ENCODE data around the gene KLHL34.

DNA sequence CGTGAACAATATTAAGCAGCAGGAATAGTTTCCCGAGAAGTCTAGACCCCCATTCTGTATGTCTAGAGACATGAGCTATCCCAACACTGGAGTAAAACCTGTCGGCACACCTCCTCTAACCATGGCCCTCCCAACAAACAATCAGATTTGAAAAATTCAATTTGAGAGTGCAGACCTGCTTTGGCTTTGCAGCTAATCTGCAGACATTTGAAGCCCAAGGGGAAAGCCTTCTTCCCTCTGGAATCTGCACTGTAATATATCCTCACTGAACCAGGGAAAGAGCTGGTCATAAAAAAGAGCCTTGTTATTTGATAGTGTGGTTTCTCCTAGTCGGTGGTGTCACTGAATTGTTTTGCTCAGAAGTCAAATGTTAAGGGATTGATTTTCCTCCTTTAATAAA is 44.6 kb upstream of the KLHL34 start:
- TF ChIP-seq, protein P1, sequence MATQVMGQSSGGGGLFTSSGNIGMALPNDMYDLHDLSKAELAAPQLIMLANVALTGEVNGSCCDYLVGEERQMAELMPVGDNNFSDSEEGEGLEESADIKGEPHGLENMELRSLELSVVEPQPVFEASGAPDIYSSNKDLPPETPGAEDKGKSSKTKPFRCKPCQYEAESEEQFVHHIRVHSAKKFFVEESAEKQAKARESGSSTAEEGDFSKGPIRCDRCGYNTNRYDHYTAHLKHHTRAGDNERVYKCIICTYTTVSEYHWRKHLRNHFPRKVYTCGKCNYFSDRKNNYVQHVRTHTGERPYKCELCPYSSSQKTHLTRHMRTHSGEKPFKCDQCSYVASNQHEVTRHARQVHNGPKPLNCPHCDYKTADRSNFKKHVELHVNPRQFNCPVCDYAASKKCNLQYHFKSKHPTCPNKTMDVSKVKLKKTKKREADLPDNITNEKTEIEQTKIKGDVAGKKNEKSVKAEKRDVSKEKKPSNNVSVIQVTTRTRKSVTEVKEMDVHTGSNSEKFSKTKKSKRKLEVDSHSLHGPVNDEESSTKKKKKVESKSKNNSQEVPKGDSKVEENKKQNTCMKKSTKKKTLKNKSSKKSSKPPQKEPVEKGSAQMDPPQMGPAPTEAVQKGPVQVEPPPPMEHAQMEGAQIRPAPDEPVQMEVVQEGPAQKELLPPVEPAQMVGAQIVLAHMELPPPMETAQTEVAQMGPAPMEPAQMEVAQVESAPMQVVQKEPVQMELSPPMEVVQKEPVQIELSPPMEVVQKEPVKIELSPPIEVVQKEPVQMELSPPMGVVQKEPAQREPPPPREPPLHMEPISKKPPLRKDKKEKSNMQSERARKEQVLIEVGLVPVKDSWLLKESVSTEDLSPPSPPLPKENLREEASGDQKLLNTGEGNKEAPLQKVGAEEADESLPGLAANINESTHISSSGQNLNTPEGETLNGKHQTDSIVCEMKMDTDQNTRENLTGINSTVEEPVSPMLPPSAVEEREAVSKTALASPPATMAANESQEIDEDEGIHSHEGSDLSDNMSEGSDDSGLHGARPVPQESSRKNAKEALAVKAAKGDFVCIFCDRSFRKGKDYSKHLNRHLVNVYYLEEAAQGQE (IDR thresholded peaks at IDR 0.05; ENCODE audit: insufficient read depth in 1 of 2, low read depth in 2 of 2, low read length in 2 of 2), result no peak
- no peak for TF ChIP-seq SIN3A (IDR thresholded peaks at IDR 0.05; ENCODE audit: borderline replicate concordance, insufficient read depth, low read length)
- TF ChIP-seq FOXP2 (optimal IDR thresholded peaks at IDR 0.05; ENCODE audit: borderline replicate concordance, extremely low read depth, extremely low read length, insufficient read depth), result no peak
- no peak for TF ChIP-seq TAF1 (IDR thresholded peaks at IDR 0.05; ENCODE audit: borderline replicate concordance, insufficient read depth, low read length)
- no peak for TF ChIP-seq POLR2AphosphoS5 (IDR thresholded peaks at IDR 0.05; ENCODE audit: low read depth, low read length)
